ENCODE results near the gene PLEKHA7.

- TF ChIP-seq CTCF (conservative IDR thresholded peaks at IDR 0.05; ENCODE audit: low read length), result no peak
- TF ChIP-seq EZH2phosphoT487 (IDR thresholded peaks at IDR 0.05; ENCODE audit: borderline replicate concordance, low read depth, low read length), result no peak
These were observed 31.9 kb downstream of the PLEKHA7 start for GRCh38 chr11:16982256-16982671.
